WTC11 (cell line): ENCODE data around the gene ATP9B. TPM values are rescaled to one million over a fixed set of nuclear protein-coding genes. Genes with fewer than 3 reads are reported as not detected.

Source experiments
- ATAC-seq: fragments of 200-7000 bp; cut with Tn5 transposase; 2 replicates; pipeline ENCODE4 v1.10.0; 2021; ENCODE audit warnings: mild to moderate bottlenecking, moderate library complexity
- CTCF ChIA-PET: fragments of 300-600 bp; sonication (Branson Sonifier 250); formaldehyde crosslinking; loops from one replicate; lab custom pipeline; 2021; ENCODE audit warnings: antibody characterized with exemption; lab: Charles Lee
- POLR2A ChIA-PET: fragments of 350-600 bp; sonication (Branson Sonifier 250); formaldehyde crosslinking; loops from one replicate; lab custom pipeline; 2021; ENCODE audit warnings: antibody characterized with exemption; lab: Charles Lee
- DNase-seq: peaks from one replicate; pipeline ENCODE4 v3.0.0; 2021; ENCODE audit warnings: low spot score
- H3K27ac Mint-ChIP-seq: 2 replicates; pipeline ENCODE4 v1.8.0; 2021; ENCODE audit warnings: mixed read lengths
- H3K27me3 Mint-ChIP-seq: 2 replicates; pipeline ENCODE4 v1.8.0; 2021; ENCODE audit warnings: low read depth, mild to moderate bottlenecking, moderate library complexity, mixed read lengths
- H3K36me3 Mint-ChIP-seq: 2 replicates; pipeline ENCODE4 v1.8.0; 2021; ENCODE audit warnings: mixed read lengths
- H3K4me1 Mint-ChIP-seq: 2 replicates; pipeline ENCODE4 v1.8.0; 2022; ENCODE audit warnings: mixed read lengths
- H3K4me3 Mint-ChIP-seq: 2 replicates; pipeline ENCODE4 v1.8.0; 2021; ENCODE audit warnings: mild to moderate bottlenecking, moderate library complexity, mixed read lengths
- H3K9me3 Mint-ChIP-seq: 2 replicates; pipeline ENCODE4 v1.8.0; 2021; ENCODE audit warnings: mixed read lengths
- GRHL2 ChIP-seq: fragments of 250-450 bp; sonication (Bioruptor Pico); IDR thresholded peaks from 2 replicates; pipeline ENCODE4 v1.8.0; 2022; ENCODE audit warnings: mild to moderate bottlenecking, moderate library complexity; ENCODE audit not compliant: insufficient replicate concordance, severe bottlenecking
- GTF2I ChIP-seq: fragments of 250-450 bp; sonication (Bioruptor Pico); conservative IDR thresholded peaks from 2 replicates; pipeline ENCODE4 v1.4.0; 2021; ENCODE audit warnings: mild to moderate bottlenecking
- IRF2 ChIP-seq: sonication (generic); formaldehyde crosslinking; IDR thresholded peaks from 2 replicates; pipeline ENCODE4 v1.8.0; 2022; ENCODE audit warnings: low read depth, missing genetic modification reagents, borderline replicate concordance
- JAZF1 ChIP-seq: fragments of 250-450 bp; sonication (Bioruptor Pico); IDR thresholded peaks from 2 replicates; pipeline ENCODE4 v1.9.0; 2021; ENCODE audit warnings: moderate library complexity, mild to moderate bottlenecking, inconsistent platforms
- KAT7 ChIP-seq: sonication (generic); formaldehyde crosslinking; IDR thresholded peaks from 2 replicates; pipeline ENCODE4 v1.8.1; 2023; ENCODE audit warnings: missing genetic modification reagents, mild to moderate bottlenecking, borderline replicate concordance
- NR1H2 ChIP-seq: sonication (generic); formaldehyde crosslinking; IDR thresholded peaks from 2 replicates; pipeline ENCODE4 v1.9.0; 2021; ENCODE audit warnings: mild to moderate bottlenecking, moderate library complexity, missing genetic modification reagents
- RELA ChIP-seq: sonication (generic); formaldehyde crosslinking; IDR thresholded peaks from 2 replicates; pipeline ENCODE4 v1.8.1; 2022; ENCODE audit warnings: missing genetic modification reagents, mild to moderate bottlenecking, borderline replicate concordance
- RORB ChIP-seq: fragments of 250-450 bp; sonication (Bioruptor Pico); IDR thresholded peaks from 2 replicates; pipeline ENCODE4 v1.9.0; 2021; ENCODE audit warnings: mild to moderate bottlenecking
- SMAD3 ChIP-seq: sonication (generic); formaldehyde crosslinking; IDR thresholded peaks from 2 replicates; pipeline ENCODE4 v1.8.0; 2022; ENCODE audit warnings: missing genetic modification reagents, mild to moderate bottlenecking, borderline replicate concordance
- SOX15 ChIP-seq: fragments of 250-450 bp; sonication (Bioruptor Pico); IDR thresholded peaks from 2 replicates; pipeline ENCODE4 v1.9.0; 2021; ENCODE audit warnings: mild to moderate bottlenecking
- TEAD4 ChIP-seq: sonication (generic); formaldehyde crosslinking; IDR thresholded peaks from 2 replicates; pipeline ENCODE4 v1.8.0; 2022; ENCODE audit warnings: mild to moderate bottlenecking, missing genetic modification reagents
- ZNF138 ChIP-seq: sonication (generic); formaldehyde crosslinking; conservative IDR thresholded peaks from 2 replicates; pipeline ENCODE4 v1.8.1; 2022; ENCODE audit warnings: mild to moderate bottlenecking, moderate library complexity, missing genetic modification reagents
- total RNA-seq: library from RNA; stranded (reverse); gene quantifications from 3 replicates; pipeline ENCODE4 v1.2.3, GENCODE V29; 2021
- TF ChIP-seq, protein P1 (sequence below): sonication (generic); formaldehyde crosslinking; conservative IDR thresholded peaks from 2 replicates; pipeline ENCODE4 v1.8.1; 2022; ENCODE audit warnings: mild to moderate bottlenecking, missing genetic modification reagents
- TF ChIP-seq, protein P2 (sequence below): sonication (generic); formaldehyde crosslinking; IDR thresholded peaks from 2 replicates; pipeline ENCODE4 v1.8.1; 2022; ENCODE audit warnings: mild to moderate bottlenecking, moderate library complexity, missing genetic modification reagents
- TF ChIP-seq, protein P3 (sequence below): fragments of 250-450 bp; sonication (Bioruptor Pico); IDR thresholded peaks from 2 replicates; pipeline ENCODE4 v2.1.2; 2022; ENCODE audit warnings: mild to moderate bottlenecking, moderate library complexity
- TF ChIP-seq, protein P4 (sequence below): fragments of 250-450 bp; sonication (Bioruptor Pico); IDR thresholded peaks from 2 replicates; pipeline ENCODE4 v1.9.0; 2021; ENCODE audit warnings: moderate library complexity, mild to moderate bottlenecking, inconsistent platforms, borderline replicate concordance
- TF ChIP-seq, protein P5 (sequence below): sonication (generic); formaldehyde crosslinking; IDR thresholded peaks from 2 replicates; pipeline ENCODE4 v1.8.1; 2022; ENCODE audit warnings: missing genetic modification reagents, borderline replicate concordance
- TF ChIP-seq, protein P6 (sequence below): sonication (generic); formaldehyde crosslinking; IDR thresholded peaks from 2 replicates; pipeline ENCODE4 v1.8.1; 2022; ENCODE audit warnings: low read depth, missing genetic modification reagents, borderline replicate concordance
- TF ChIP-seq, protein P7 (sequence below): sonication (generic); formaldehyde crosslinking; IDR thresholded peaks from 2 replicates; pipeline ENCODE4 v1.8.1; 2023; ENCODE audit warnings: mild to moderate bottlenecking, missing genetic modification reagents
- TF ChIP-seq, protein P8 (sequence below): sonication (generic); formaldehyde crosslinking; IDR thresholded peaks from 2 replicates; pipeline ENCODE4 v1.8.0; 2023; ENCODE audit warnings: missing genetic modification reagents, mild to moderate bottlenecking, borderline replicate concordance

Gene ATP9B
- total RNA-seq, 1 experiment from 2014 or later, result 19.0 TPM

DNA sequence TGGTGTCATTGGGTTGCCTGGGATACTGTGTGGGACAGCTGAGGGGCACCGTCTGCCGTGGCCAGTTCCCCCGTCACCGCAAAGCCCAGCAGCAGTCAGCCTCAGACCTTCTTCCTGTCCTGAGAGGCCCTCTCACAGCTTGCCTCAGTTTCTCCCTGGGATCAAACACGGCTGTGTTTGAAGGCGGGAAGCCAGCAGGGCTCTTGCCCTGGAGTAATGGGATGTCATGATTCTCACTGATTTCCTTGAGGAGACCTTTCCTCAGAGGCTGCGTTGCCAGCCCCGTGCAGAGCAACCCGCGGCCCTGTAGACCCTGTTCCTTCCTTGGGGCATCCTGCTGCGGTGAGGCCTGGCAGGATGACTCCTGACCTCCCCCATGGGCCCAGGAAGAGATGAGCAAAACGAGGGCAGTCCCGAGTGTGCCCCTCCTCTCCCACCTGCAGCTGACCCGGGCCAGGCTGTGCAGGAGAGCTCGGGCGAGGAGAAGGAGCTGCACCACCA is 312.7 kb downstream of the ATP9B start:
- TF ChIP-seq, protein P1, sequence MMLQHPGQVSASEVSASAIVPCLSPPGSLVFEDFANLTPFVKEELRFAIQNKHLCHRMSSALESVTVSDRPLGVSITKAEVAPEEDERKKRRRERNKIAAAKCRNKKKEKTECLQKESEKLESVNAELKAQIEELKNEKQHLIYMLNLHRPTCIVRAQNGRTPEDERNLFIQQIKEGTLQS (CRISPR knock-in tag), result no peak
- no peak for TF ChIP-seq SMAD3
- TF ChIP-seq, protein P2, sequence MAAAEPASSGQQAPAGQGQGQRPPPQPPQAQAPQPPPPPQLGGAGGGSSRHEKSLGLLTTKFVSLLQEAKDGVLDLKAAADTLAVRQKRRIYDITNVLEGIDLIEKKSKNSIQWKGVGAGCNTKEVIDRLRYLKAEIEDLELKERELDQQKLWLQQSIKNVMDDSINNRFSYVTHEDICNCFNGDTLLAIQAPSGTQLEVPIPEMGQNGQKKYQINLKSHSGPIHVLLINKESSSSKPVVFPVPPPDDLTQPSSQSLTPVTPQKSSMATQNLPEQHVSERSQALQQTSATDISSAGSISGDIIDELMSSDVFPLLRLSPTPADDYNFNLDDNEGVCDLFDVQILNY (CRISPR knock-in tag), result no peak
- no peak for TF ChIP-seq KAT7 (CRISPR knock-in tag)
- TF ChIP-seq, protein P3, sequence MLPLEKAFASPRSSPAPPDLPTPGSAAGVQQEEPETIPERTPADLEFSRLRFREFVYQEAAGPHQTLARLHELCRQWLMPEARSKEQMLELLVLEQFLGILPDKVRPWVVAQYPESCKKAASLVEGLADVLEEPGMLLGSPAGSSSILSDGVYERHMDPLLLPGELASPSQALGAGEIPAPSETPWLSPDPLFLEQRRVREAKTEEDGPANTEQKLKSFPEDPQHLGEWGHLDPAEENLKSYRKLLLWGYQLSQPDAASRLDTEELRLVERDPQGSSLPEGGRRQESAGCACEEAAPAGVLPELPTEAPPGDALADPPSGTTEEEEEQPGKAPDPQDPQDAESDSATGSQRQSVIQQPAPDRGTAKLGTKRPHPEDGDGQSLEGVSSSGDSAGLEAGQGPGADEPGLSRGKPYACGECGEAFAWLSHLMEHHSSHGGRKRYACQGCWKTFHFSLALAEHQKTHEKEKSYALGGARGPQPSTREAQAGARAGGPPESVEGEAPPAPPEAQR (CRISPR knock-in tag), result no peak
- no peak for TF ChIP-seq SOX15 (CRISPR knock-in tag)
- no peak for TF ChIP-seq GTF2I (CRISPR knock-in tag)
- TF ChIP-seq RORB (CRISPR knock-in tag), result no peak
- TF ChIP-seq, protein P4, sequence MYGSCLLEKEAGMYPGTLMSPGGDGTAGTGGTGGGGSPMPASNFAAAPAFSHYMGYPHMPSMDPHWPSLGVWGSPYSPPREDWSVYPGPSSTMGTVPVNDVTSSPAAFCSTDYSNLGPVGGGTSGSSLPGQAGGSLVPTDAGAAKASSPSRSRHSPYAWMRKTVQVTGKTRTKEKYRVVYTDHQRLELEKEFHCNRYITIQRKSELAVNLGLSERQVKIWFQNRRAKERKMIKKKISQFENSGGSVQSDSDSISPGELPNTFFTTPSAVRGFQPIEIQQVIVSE (CRISPR knock-in tag), result no peak
- TF ChIP-seq ZNF138, result no peak
- no peak for TF ChIP-seq JAZF1 (CRISPR knock-in tag)
- TF ChIP-seq, protein P5, sequence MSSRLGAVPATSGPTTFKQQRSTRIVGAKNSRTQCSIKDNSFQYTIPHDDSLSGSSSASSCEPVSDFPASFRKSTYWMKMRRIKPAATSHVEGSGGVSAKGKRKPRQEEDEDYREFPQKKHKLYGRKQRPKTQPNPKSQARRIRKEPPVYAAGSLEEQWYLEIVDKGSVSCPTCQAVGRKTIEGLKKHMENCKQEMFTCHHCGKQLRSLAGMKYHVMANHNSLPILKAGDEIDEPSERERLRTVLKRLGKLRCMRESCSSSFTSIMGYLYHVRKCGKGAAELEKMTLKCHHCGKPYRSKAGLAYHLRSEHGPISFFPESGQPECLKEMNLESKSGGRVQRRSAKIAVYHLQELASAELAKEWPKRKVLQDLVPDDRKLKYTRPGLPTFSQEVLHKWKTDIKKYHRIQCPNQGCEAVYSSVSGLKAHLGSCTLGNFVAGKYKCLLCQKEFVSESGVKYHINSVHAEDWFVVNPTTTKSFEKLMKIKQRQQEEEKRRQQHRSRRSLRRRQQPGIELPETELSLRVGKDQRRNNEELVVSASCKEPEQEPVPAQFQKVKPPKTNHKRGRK (CRISPR knock-in tag), result no peak
- no peak for TF ChIP-seq TEAD4 (CRISPR knock-in tag)
- no peak for TF ChIP-seq RELA (CRISPR knock-in tag)
- no peak for TF ChIP-seq IRF2 (CRISPR knock-in tag)
- no peak for TF ChIP-seq GRHL2 (CRISPR knock-in tag)
- TF ChIP-seq, protein P6, sequence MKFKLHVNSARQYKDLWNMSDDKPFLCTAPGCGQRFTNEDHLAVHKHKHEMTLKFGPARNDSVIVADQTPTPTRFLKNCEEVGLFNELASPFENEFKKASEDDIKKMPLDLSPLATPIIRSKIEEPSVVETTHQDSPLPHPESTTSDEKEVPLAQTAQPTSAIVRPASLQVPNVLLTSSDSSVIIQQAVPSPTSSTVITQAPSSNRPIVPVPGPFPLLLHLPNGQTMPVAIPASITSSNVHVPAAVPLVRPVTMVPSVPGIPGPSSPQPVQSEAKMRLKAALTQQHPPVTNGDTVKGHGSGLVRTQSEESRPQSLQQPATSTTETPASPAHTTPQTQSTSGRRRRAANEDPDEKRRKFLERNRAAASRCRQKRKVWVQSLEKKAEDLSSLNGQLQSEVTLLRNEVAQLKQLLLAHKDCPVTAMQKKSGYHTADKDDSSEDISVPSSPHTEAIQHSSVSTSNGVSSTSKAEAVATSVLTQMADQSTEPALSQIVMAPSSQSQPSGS, result no peak
- TF ChIP-seq, protein P7, sequence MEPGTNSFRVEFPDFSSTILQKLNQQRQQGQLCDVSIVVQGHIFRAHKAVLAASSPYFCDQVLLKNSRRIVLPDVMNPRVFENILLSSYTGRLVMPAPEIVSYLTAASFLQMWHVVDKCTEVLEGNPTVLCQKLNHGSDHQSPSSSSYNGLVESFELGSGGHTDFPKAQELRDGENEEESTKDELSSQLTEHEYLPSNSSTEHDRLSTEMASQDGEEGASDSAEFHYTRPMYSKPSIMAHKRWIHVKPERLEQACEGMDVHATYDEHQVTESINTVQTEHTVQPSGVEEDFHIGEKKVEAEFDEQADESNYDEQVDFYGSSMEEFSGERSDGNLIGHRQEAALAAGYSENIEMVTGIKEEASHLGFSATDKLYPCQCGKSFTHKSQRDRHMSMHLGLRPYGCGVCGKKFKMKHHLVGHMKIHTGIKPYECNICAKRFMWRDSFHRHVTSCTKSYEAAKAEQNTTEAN (CRISPR knock-in tag), result no peak
- TF ChIP-seq, protein P8, sequence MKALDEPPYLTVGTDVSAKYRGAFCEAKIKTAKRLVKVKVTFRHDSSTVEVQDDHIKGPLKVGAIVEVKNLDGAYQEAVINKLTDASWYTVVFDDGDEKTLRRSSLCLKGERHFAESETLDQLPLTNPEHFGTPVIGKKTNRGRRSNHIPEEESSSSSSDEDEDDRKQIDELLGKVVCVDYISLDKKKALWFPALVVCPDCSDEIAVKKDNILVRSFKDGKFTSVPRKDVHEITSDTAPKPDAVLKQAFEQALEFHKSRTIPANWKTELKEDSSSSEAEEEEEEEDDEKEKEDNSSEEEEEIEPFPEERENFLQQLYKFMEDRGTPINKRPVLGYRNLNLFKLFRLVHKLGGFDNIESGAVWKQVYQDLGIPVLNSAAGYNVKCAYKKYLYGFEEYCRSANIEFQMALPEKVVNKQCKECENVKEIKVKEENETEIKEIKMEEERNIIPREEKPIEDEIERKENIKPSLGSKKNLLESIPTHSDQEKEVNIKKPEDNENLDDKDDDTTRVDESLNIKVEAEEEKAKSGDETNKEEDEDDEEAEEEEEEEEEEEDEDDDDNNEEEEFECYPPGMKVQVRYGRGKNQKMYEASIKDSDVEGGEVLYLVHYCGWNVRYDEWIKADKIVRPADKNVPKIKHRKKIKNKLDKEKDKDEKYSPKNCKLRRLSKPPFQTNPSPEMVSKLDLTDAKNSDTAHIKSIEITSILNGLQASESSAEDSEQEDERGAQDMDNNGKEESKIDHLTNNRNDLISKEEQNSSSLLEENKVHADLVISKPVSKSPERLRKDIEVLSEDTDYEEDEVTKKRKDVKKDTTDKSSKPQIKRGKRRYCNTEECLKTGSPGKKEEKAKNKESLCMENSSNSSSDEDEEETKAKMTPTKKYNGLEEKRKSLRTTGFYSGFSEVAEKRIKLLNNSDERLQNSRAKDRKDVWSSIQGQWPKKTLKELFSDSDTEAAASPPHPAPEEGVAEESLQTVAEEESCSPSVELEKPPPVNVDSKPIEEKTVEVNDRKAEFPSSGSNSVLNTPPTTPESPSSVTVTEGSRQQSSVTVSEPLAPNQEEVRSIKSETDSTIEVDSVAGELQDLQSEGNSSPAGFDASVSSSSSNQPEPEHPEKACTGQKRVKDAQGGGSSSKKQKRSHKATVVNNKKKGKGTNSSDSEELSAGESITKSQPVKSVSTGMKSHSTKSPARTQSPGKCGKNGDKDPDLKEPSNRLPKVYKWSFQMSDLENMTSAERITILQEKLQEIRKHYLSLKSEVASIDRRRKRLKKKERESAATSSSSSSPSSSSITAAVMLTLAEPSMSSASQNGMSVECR, result no peak
- TF ChIP-seq NR1H2, result no peak
- TF ChIP-seq, all 79 proteins: peak for 0
- H3K27ac Mint-ChIP-seq, result no peak overlapping the region
- peaks cover 11% of the 10 kb centered on the region for H3K4me1 Mint-ChIP-seq
- ATAC-seq, result no peak
- no peak for DNase-seq
- peaks cover 4% of the 10 kb centered on the region; the same call in 1 of the 2 replicates for H3K36me3 Mint-ChIP-seq
- H3K27me3 Mint-ChIP-seq, result 0 out of 2 replicates have a peak, but pooled peaks cover 4% of the 10 kb centered on the region
- no peaks in the 10 kb centered on the region for H3K9me3 Mint-ChIP-seq
- ChIA-PET POLR2A (no interaction called here), CTCF (interaction anchor here (1.3 to 2.3 kb wide), 5 partner anchors 84 to 256 kb away, joined by 3 to 13 read pairs (median 10); no protein-coding TSS in a partner anchor)
- no peak overlapping the region for H3K4me3 Mint-ChIP-seq
